Measurements from ENCODE around the gene KRT2.

Gene KRT2

GRCh38 chr12:52615208-52615868 is 36.7 kb downstream of the KRT2 start:
- no peak for DNase-seq (ENCODE audit: low spot score)

- DNase-seq (ENCODE audit: low spot score), result no peak
These were observed 37.4 kb downstream of the KRT2 start for GRCh38 chr12:52614381-52615207.

- DNase-seq (ENCODE audit: low spot score), result no peak
These were observed 38.5 kb downstream of the KRT2 start for GRCh38 chr12:52613384-52614030.

- no peak for DNase-seq (ENCODE audit: low spot score)
These were observed 39.3 kb downstream of the KRT2 start for GRCh38 chr12:52612431-52613383.

- no peak for DNase-seq (ENCODE audit: low spot score)
These were observed 40.9 kb downstream of the KRT2 start for GRCh38 chr12:52611080-52611468.

- no peak for DNase-seq (ENCODE audit: low spot score)
These were observed 43.0 kb downstream of the KRT2 start for GRCh38 chr12:52608826-52609630.

- no peak for DNase-seq (ENCODE audit: low spot score)
These were observed 43.9 kb downstream of the KRT2 start for GRCh38 chr12:52608161-52608560.

- no peak for DNase-seq (ENCODE audit: low spot score)
These were observed 44.7 kb downstream of the KRT2 start for GRCh38 chr12:52607314-52607713.

GRCh38 chr12:52606581-52607218 is 45.3 kb downstream of the KRT2 start:
- DNase-seq (ENCODE audit: low spot score), result no peak

- DNase-seq (ENCODE audit: low spot score), result no peak
These were observed 45.9 kb downstream of the KRT2 start for GRCh38 chr12:52606096-52606495.

GRCh38 chr12:52605542-52605941 is 46.5 kb downstream of the KRT2 start:
- no peak for DNase-seq (ENCODE audit: low spot score)

- DNase-seq (ENCODE audit: low spot score), result no peak
These were observed 47.2 kb downstream of the KRT2 start for GRCh38 chr12:52604859-52605258.

GRCh38 chr12:52603314-52603713 is 48.7 kb downstream of the KRT2 start:
- DNase-seq (ENCODE audit: low spot score), result no peak

- no peak for DNase-seq (ENCODE audit: low spot score)
These were observed 49.5 kb downstream of the KRT2 start for GRCh38 chr12:52602552-52602951.

- DNase-seq (ENCODE audit: low spot score), result no peak
These were observed 50.3 kb downstream of the KRT2 start for GRCh38 chr12:52601671-52602070.

GRCh38 chr12:52600941-52601481 is 51.0 kb downstream of the KRT2 start, which contains the start of gene KRT72:
KRT72 (minus strand) TSS chr12:52601463; CDS start chr12:52601452, 11 bp downstream.
- no peak for DNase-seq (ENCODE audit: low spot score)

- no peak for DNase-seq (ENCODE audit: low spot score)
These were observed 51.5 kb downstream of the KRT2 start for GRCh38 chr12:52600475-52600874.

- DNase-seq (ENCODE audit: low spot score), result no peak
These were observed 51.9 kb downstream of the KRT2 start for GRCh38 chr12:52600071-52600470.

- no peak for DNase-seq (ENCODE audit: low spot score)
These were observed 53.0 kb downstream of the KRT2 start for GRCh38 chr12:52598966-52599365.

Data from COLO829 (cell line).